HepG2 (cell line): ENCODE data around the gene ZSWIM5. TPM values are rescaled to one million over a fixed set of nuclear protein-coding genes. Genes with fewer than 3 reads are reported as not detected.

ENCODE experiments used
- ATF7-NPFF ChIP-seq: sonication (generic); formaldehyde crosslinking; IDR thresholded peaks from 2 replicates; pipeline ENCODE4 v1.8.1; 2023; ENCODE audit warnings: mild to moderate bottlenecking, low read depth, missing genetic modification reagents, moderate library complexity
- GTF3A ChIP-seq: sonication (generic); formaldehyde crosslinking; conservative IDR thresholded peaks from 2 replicates; pipeline ENCODE4 v1.4.0; 2020; ENCODE audit warnings: mild to moderate bottlenecking, missing genetic modification reagents
- NFE2L1 ChIP-seq: sonication (generic); formaldehyde crosslinking; IDR thresholded peaks from 2 replicates; pipeline ENCODE4 v1.4.0; 2020; ENCODE audit warnings: missing genetic modification reagents, mild to moderate bottlenecking, borderline replicate concordance
- POLR2A ChIP-seq, 2 experiments: IDR thresholded peaks; 2 replicates each; pipeline ENCODE4 v1.6.1; 2011; ENCODE audit warnings: low read depth in 2 of 2, low read length in 2 of 2, mild to moderate bottlenecking in 1 of 2, moderate library complexity in 1 of 2; ENCODE audit not compliant: insufficient read depth in 1 of 2
- RFX5 ChIP-seq: IDR thresholded peaks from 2 replicates; pipeline ENCODE4 v1.6.1; 2011; ENCODE audit warnings: low read depth, low read length, improper control_type of control experiment
- SIX1 ChIP-seq: sonication (generic); formaldehyde crosslinking; IDR thresholded peaks from 2 replicates; pipeline ENCODE4 v1.4.0; 2020; ENCODE audit warnings: missing genetic modification reagents, borderline replicate concordance
- TARDBP ChIP-seq: sonication (generic); formaldehyde crosslinking; IDR thresholded peaks from 2 replicates; pipeline ENCODE4 v1.8.0; 2022; ENCODE audit warnings: mild to moderate bottlenecking, missing genetic modification reagents
- ZNF138 ChIP-seq: sonication (generic); formaldehyde crosslinking; IDR thresholded peaks from 2 replicates; pipeline ENCODE4 v1.5.0; 2020; ENCODE audit warnings: mild to moderate bottlenecking, low read depth, missing genetic modification reagents
- ZNF446 ChIP-seq: sonication (generic); formaldehyde crosslinking; IDR thresholded peaks from 2 replicates; pipeline ENCODE4 v1.5.0; 2020; ENCODE audit warnings: mild to moderate bottlenecking, missing genetic modification reagents
- ZNF567 ChIP-seq: sonication (generic); formaldehyde crosslinking; IDR thresholded peaks from 2 replicates; pipeline ENCODE4 v1.8.1; 2023; ENCODE audit warnings: mild to moderate bottlenecking, missing genetic modification reagents, borderline replicate concordance
- ZNF607 ChIP-seq: sonication (generic); formaldehyde crosslinking; IDR thresholded peaks from 2 replicates; pipeline ENCODE4 v1.5.1; 2020; ENCODE audit warnings: missing genetic modification reagents, mild to moderate bottlenecking, borderline replicate concordance
- ZSCAN21 ChIP-seq: sonication (generic); formaldehyde crosslinking; IDR thresholded peaks from 2 replicates; pipeline ENCODE4 v1.8.0; 2022; ENCODE audit warnings: mild to moderate bottlenecking, missing genetic modification reagents, moderate library complexity, borderline replicate concordance
- polyA plus RNA-seq, 8 experiments: library from polyadenylated mRNA; depleted of rRNA in 3 of 8; stranded (reverse) in 7 of 8; unstranded in 1 of 8; fragments of >200 nt; fragmentation: Illumina TruSeq in 4 of 8; extraction: Trizol in 4 of 8; gene quantifications; 2 replicates each; pipeline versions ENCODE4 v1.2.1 to v1.2.3, GENCODE V29; 2011 to 2016; ENCODE audit warnings: low read depth in 4 of 8, missing spikeins in 1 of 8, mixed read lengths in 1 of 8; ENCODE audit not compliant: insufficient read depth in 1 of 8
- total RNA-seq, 5 experiments: library from RNA; depleted of rRNA; stranded (reverse); fragments of >200 nt; fragmentation: Illumina TruSeq; extraction: Trizol; gene quantifications; 2 replicates each; pipeline ENCODE4 v1.2.3, GENCODE V29; 2016; ENCODE audit warnings: low read depth in 1 of 5
- TF ChIP-seq, protein P1 (sequence below): sonication (generic); formaldehyde crosslinking; IDR thresholded peaks from 2 replicates; pipeline ENCODE4 v1.4.0; 2020; ENCODE audit warnings: missing genetic modification reagents, borderline replicate concordance
- TF ChIP-seq, protein P2 (sequence below): sonication (generic); formaldehyde crosslinking; IDR thresholded peaks from 2 replicates; pipeline ENCODE4 v1.8.0; 2022; ENCODE audit warnings: missing genetic modification reagents, mild to moderate bottlenecking, moderate library complexity, borderline replicate concordance
- TF ChIP-seq, protein P3 (sequence below): sonication (generic); formaldehyde crosslinking; IDR thresholded peaks from 2 replicates; pipeline ENCODE4 v1.5.1; 2020; ENCODE audit warnings: mild to moderate bottlenecking, moderate library complexity, missing genetic modification reagents
- TF ChIP-seq, protein P4 (sequence below): conservative IDR thresholded peaks from 2 replicates; pipeline ENCODE4 v1.6.1; 2018; ENCODE audit warnings: missing genetic modification reagents
- TF ChIP-seq, protein P5 (sequence below): sonication (generic); formaldehyde crosslinking; IDR thresholded peaks from 2 replicates; pipeline ENCODE4 v1.4.0; 2020; ENCODE audit warnings: missing genetic modification reagents

ZSWIM5 gene
- total and polyA plus RNA-seq, 2 of the 13 experiments (the other 11 are each of a cell fraction or from before 2014, with no cell fraction given), result 11.0 to 20.6 TPM

DNA sequence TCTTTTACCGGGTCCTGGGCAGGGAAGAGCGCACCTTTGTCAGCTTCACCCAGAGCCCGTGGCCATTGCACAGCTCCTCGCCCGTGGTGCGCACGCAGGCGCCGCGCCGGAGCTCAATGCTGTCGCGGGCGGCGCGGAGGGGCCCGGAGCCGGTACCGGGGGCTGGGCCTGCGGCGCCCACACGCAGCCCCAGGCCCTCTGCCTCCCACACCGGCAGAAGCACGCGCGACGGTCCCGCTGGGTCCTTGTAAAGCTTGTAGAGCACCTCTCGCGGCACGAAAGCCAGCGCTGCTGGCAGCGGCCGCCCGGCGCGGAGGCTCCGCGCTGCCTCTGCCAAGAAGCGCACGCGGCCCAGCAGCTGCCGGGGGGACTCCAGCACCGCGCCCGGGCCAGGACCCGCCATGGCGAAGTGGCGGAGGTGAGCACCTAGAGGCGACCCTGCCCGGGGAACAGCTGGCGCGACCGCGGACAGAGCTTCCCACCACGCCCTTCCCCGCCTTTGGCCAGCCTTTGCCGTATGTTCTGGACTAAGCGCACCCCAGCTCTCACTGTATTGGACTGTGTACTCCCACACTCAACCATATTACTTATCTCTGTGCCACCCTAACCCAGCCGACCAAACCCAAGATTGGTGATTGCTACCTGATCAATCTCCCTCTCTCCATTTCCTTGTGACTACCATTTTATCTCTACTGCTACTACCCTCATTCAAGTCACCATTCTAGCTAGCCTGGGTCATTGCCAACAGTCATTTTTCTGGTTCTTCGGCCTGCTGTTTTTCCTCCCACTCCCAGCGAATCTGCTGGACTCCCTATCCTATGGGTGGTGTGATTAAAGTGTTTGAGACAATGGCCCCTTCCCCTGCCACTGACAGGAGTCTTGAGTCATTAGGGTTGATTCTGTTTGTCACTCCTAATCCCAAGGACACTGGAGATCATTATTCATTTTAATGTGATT, 195.3 kb downstream of the ZSWIM5 start, which contains the start of gene HECTD3 (continued):
- TF ChIP-seq ZNF138, result no peak
- TF ChIP-seq SIX1 (CRISPR knock-in tag), result no peak
- peak; percentile 52 to 82 for TF ChIP-seq POLR2A (IDR thresholded peaks at IDR 0.05; ENCODE audit: insufficient read depth in 1 of 2, low read depth in 2 of 2, low read length in 2 of 2)
- TF ChIP-seq NFE2L1 (CRISPR knock-in tag), result no peak
- TF ChIP-seq RFX5, result no peak
- TF ChIP-seq, protein P1, sequence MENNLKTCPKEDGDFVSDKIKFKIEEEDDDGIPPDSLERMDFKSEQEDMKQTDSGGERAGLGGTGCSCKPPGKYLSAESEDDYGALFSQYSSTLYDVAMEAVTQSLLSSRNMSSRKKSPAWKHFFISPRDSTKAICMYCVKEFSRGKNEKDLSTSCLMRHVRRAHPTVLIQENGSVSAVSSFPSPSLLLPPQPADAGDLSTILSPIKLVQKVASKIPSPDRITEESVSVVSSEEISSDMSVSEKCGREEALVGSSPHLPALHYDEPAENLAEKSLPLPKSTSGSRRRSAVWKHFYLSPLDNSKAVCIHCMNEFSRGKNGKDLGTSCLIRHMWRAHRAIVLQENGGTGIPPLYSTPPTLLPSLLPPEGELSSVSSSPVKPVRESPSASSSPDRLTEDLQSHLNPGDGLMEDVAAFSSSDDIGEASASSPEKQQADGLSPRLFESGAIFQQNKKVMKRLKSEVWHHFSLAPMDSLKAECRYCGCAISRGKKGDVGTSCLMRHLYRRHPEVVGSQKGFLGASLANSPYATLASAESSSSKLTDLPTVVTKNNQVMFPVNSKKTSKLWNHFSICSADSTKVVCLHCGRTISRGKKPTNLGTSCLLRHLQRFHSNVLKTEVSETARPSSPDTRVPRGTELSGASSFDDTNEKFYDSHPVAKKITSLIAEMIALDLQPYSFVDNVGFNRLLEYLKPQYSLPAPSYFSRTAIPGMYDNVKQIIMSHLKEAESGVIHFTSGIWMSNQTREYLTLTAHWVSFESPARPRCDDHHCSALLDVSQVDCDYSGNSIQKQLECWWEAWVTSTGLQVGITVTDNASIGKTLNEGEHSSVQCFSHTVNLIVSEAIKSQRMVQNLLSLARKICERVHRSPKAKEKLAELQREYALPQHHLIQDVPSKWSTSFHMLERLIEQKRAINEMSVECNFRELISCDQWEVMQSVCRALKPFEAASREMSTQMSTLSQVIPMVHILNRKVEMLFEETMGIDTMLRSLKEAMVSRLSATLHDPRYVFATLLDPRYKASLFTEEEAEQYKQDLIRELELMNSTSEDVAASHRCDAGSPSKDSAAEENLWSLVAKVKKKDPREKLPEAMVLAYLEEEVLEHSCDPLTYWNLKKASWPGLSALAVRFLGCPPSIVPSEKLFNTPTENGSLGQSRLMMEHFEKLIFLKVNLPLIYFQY (CRISPR knock-in tag), result no peak
- TF ChIP-seq ZNF567, result no peak
- TF ChIP-seq TARDBP, result no peak
- TF ChIP-seq, protein P2, sequence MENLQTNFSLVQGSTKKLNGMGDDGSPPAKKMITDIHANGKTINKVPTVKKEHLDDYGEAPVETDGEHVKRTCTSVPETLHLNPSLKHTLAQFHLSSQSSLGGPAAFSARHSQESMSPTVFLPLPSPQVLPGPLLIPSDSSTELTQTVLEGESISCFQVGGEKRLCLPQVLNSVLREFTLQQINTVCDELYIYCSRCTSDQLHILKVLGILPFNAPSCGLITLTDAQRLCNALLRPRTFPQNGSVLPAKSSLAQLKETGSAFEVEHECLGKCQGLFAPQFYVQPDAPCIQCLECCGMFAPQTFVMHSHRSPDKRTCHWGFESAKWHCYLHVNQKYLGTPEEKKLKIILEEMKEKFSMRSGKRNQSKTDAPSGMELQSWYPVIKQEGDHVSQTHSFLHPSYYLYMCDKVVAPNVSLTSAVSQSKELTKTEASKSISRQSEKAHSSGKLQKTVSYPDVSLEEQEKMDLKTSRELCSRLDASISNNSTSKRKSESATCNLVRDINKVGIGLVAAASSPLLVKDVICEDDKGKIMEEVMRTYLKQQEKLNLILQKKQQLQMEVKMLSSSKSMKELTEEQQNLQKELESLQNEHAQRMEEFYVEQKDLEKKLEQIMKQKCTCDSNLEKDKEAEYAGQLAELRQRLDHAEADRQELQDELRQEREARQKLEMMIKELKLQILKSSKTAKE (CRISPR knock-in tag), result no peak
- no peak for TF ChIP-seq ZNF607 (CRISPR knock-in tag)
- no peak for TF ChIP-seq ATF7-NPFF (CRISPR knock-in tag)
- TF ChIP-seq, protein P3, sequence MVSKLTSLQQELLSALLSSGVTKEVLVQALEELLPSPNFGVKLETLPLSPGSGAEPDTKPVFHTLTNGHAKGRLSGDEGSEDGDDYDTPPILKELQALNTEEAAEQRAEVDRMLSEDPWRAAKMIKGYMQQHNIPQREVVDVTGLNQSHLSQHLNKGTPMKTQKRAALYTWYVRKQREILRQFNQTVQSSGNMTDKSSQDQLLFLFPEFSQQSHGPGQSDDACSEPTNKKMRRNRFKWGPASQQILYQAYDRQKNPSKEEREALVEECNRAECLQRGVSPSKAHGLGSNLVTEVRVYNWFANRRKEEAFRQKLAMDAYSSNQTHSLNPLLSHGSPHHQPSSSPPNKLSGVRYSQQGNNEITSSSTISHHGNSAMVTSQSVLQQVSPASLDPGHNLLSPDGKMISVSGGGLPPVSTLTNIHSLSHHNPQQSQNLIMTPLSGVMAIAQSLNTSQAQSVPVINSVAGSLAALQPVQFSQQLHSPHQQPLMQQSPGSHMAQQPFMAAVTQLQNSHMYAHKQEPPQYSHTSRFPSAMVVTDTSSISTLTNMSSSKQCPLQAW, result no peak
- TF ChIP-seq, protein P4, sequence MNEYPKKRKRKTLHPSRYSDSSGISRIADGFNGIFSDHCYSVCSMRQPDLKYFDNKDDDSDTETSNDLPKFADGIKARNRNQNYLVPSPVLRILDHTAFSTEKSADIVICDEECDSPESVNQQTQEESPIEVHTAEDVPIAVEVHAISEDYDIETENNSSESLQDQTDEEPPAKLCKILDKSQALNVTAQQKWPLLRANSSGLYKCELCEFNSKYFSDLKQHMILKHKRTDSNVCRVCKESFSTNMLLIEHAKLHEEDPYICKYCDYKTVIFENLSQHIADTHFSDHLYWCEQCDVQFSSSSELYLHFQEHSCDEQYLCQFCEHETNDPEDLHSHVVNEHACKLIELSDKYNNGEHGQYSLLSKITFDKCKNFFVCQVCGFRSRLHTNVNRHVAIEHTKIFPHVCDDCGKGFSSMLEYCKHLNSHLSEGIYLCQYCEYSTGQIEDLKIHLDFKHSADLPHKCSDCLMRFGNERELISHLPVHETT (CRISPR knock-in tag), result no peak
- TF ChIP-seq, protein P5, sequence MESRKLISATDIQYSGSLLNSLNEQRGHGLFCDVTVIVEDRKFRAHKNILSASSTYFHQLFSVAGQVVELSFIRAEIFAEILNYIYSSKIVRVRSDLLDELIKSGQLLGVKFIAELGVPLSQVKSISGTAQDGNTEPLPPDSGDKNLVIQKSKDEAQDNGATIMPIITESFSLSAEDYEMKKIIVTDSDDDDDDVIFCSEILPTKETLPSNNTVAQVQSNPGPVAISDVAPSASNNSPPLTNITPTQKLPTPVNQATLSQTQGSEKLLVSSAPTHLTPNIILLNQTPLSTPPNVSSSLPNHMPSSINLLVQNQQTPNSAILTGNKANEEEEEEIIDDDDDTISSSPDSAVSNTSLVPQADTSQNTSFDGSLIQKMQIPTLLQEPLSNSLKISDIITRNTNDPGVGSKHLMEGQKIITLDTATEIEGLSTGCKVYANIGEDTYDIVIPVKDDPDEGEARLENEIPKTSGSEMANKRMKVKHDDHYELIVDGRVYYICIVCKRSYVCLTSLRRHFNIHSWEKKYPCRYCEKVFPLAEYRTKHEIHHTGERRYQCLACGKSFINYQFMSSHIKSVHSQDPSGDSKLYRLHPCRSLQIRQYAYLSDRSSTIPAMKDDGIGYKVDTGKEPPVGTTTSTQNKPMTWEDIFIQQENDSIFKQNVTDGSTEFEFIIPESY (CRISPR knock-in tag), result no peak
- peak; percentile 7; the same call in 1 of the 2 replicates for TF ChIP-seq ZSCAN21
- TF ChIP-seq ZNF446, result no peak
- TF ChIP-seq GTF3A (CRISPR knock-in tag), result no peak
